Fibroblast of villous mesenchyme (primary cell): Measurements from ENCODE around the gene MTG2. TPM values are rescaled to one million over a fixed set of nuclear protein-coding genes. Genes with fewer than 3 reads are reported as not detected.

Source experiments
- DNase-seq: peaks from one replicate; pipeline ENCODE4 v3.0.0-alpha.2; 2010; ENCODE audit warnings: low read depth
- H3K4me3 ChIP-seq: 2 replicates; pipeline ENCODE4 v1.5.1; 2011; ENCODE audit warnings: low read depth, mild to moderate bottlenecking, low read length
- CTCF ChIP-seq: IDR thresholded peaks from 2 replicates; pipeline ENCODE4 v1.5.1; 2012; ENCODE audit warnings: low read depth, mild to moderate bottlenecking, low read length; ENCODE audit not compliant: insufficient read depth
- total RNA-seq: library from RNA; depleted of rRNA; stranded (reverse); fragments of >200 nt; gene quantifications from 2 replicates; pipeline ENCODE4 v1.2.3, GENCODE V29; 2012

The MTG2 gene
- total RNA-seq, 1 donor, result 19.9 TPM

GRCh38 chr20:62181808-62182207 lies 1.0 kb upstream of the MTG2 start:
- peak overlapping the region; percentile 76 for H3K4me3 ChIP-seq
- no peak for TF ChIP-seq CTCF
- no peak for DNase-seq

- H3K4me3 ChIP-seq, result peak overlapping the region; percentile 76
- TF ChIP-seq CTCF, result no peak
- no peak for DNase-seq
Observed at GRCh38 chr20:62183426-62184142, 756 bp downstream of the MTG2 start.

GRCh38 chr20:62186096-62186426 lies 3.2 kb downstream of the MTG2 start:
- no peak for TF ChIP-seq CTCF
- no peak for DNase-seq
- no peak overlapping the region for H3K4me3 ChIP-seq

- TF ChIP-seq CTCF, result no peak
- no peak overlapping the region for H3K4me3 ChIP-seq
- DNase-seq, result no peak
Observed at GRCh38 chr20:62186887-62187866, 4.3 kb downstream of the MTG2 start.

- DNase-seq, result no peak
- no peak overlapping the region for H3K4me3 ChIP-seq
- TF ChIP-seq CTCF, result no peak
Observed at GRCh38 chr20:62190639-62191411, 8.0 kb downstream of the MTG2 start.

- TF ChIP-seq CTCF, result no peak
- no peak overlapping the region for H3K4me3 ChIP-seq
- no peak for DNase-seq
Observed at GRCh38 chr20:62191781-62192559, 9.1 kb downstream of the MTG2 start.
